NCI-H82 (cell line): Measurements from ENCODE around the gene EOMES.
A peak's percentile ranks its signal among the peaks of the same experiment; 100 is the strongest.

Experiments
- DNase-seq: peaks from one replicate; lab custom pipeline; 2025; lab: John Stamatoyannopoulos, UW

The EOMES gene

DNA sequence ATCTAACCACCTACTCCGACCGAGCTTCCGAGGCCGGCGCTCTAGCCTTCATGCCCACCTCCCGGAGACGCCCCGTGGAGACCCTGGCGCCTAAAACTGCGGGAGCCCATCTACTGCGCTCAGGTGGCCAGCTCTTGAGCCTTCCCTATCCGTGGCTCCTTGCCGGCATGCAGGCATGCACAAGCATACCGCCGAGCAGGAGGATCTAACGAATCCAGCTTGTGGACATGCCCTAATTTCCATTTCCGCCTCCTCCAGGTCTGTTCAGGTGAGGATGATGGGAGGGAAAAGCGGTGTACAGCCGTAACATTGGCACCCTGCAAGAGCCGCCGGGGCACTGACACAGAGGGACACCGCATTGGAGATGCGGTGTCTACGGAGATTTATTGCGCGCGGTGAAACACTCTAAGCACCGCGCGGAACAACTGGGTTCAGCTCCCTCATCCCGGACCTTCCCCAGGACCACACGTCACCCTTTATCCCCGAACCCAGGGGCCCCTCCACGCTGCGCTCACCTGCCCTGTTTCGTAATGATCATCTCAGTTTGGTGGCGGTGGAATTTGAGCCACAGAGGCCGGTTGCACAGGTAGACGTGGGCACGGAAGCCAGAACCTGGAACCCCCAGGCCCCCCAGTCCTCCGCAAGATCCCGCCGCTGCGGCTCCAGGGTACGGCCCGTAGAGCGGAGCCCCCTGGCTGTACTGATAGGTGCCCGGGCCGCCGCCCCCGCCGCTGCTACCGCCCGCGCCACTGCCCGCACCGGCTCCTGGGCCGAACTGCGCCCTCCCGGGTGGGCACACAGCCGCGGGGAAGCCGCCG, 1.0 kb downstream of the EOMES start:
- no peak for DNase-seq

DNA sequence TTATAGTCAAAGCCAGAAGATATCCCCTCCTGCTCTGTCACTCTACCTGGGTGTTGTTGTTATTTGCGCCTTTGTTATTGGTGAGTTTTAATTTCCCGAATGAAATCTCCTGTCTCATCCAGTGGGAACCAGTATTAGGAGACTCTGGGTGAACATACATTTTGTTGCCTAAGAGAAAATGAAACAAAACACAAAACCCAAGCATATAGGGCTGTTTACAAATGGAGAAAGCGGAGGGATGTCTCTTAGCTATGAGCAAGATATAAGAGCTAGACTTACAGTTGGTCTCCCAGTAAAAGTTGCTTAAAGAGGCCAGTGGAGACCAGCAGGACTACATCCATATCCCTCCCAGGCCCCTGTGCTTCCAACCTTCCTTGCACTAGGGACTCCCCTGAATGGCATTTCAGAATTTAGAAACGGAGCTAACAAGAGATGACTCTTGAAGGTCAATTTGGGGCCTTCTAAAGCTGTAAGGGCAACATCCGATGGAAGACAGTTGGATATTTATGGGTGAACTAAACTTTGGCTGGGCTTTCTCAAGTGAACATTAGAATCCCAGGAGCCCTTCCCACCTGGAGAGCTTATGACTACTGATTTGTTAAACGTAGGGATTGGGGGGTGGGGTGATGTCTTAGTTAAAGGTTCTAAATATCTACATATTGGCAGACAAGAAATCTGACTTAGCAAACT, 2.7 kb downstream of the EOMES start:
- DNase-seq = no peak

DNA sequence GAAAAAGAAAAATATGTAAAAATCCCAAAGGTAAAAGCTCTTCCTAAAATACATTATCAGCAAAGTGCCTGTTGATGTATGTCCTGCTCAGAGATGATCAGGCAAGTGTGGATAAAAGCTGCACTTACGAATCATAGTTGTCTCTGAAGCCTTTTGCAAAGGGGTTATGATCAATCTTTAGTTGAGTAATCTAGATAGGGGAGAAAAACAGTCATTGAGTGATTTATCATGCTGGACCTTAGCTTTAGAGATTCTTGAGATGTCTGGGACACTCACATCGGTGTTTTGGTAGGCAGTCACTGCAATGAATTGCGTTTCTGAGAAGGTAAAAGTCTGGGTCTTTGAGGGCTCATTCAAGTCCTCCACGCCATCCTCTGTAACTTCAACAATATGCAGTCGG, 3.7 kb downstream of the EOMES start:
- DNase-seq = no peak

DNA sequence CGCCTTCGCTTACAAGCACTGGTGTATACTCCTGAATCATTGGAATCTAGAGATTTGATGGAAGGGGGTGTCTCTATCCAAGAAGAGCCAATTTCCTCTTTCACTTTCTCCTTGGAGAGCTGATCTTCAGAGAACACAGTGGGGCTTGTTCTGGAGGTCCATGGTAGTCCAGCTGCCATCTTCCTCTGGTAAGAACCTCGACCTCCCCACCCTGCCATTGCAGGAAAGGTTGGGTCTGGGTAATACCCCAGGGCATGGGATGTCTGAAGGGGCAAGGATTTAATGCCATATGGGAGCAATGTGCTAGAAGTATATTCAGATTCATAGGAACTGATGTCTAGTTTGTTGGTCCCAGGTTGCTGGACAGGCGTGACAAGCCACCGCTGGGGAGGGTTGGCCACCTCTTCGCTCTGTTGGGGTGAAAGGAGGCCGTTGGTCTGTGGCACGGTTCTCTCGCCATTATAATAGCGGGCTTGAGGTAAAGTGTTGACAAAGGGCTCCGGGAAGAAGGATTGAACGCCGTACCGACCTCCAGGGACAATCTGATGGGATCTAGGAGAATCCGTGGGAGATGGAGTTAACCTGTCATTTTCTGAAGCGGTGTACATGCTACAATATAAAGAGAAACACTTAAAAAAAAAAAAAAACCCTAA, 4.8 kb downstream of the EOMES start:
- DNase-seq = no peak

DNA sequence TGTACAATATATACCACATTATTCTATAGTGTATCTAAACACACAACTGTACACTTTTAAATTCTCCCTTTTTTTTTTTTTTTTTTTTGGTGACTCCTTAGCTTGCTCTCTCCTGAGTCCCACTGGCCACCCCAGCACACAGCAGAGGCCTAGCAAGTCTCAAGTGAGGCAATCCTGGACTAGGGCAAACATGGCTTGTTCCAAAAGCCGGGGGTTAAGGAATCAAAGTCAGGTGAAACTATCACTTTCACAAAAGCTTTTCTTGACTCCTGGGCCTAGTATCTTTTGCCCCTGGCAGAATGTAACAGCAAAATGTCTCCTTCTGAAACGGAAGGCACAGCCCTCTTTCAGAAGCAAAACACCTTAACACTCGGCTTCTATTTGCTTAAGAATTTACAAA, 5.8 kb downstream of the EOMES start:
- no peak for DNase-seq

DNA sequence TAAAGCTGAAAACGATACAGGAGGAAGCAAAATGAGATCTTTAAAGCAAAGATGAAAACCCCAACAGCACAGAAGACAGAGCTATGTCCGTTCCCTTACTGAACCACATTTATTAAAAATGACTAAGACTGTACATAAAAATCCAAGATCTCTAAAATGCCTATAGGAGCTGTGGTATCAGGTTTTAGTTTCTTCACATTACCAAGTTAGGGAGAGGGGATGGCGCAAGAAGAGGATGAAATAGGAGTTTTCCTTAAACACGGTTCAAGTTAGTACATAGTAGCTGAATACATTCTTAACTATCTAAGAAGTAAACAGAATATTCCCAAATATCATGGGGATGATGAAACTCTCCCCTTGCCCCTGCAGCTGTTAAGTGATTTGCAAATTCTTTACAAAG, 6.3 kb downstream of the EOMES start:
- DNase-seq = no peak

DNA sequence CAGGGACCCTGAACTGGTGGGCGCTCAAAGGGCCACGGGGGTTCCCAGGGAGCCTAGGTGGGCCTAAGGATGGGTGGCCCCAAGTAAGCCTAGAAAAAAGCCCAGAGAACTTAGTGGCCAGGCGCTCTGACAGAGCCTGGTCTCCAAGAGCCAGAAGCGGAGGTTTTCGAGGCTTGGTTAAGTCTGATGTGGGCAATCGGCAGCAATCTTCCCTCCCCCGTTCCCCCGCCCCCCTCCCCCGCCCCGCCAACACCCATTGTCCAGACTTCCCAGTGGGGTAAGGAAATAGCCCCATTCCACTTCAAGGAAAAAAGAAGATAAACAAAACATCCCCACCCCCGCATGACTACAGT, 6.7 kb downstream of the EOMES start:
- DNase-seq = no peak

DNA sequence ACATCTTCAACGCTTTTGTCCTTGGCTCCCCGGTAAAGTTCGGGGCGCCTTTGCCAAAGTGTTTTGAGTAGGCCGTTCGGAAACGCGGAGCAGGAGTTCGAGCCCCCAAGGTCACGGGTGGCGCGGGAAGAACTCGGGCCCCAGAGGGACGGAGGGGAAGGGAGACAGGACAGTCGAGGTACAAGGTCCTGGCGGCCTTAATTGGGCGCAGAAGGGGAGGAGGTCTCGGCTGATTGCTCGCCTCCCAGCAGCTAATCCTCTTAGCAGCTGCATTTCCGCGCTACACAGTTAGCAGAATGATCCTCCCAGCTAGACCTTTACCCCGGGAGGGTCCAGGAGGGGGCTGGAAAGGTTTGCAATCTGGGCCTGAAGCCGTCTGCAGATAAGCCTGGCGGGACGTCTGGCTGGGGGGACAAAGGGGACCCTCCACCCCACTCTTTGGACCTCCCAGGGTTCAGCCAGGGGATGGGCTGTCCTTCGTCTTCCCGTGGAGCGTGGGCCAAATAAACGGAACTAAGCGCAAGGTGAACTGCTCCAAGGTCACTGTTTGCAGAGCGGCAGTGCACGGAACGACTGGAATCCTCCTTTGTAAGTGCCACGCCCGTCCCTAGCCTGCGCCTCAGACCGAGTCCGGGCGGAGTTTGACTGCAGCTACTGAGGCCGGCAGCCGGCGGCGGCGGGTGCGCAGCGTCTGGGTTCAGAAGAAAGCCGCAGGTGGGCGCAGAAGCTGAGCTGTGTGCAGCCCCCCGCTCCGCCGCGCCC, 7.2 kb downstream of the EOMES start:
- peak; percentile 82 for DNase-seq

DNA sequence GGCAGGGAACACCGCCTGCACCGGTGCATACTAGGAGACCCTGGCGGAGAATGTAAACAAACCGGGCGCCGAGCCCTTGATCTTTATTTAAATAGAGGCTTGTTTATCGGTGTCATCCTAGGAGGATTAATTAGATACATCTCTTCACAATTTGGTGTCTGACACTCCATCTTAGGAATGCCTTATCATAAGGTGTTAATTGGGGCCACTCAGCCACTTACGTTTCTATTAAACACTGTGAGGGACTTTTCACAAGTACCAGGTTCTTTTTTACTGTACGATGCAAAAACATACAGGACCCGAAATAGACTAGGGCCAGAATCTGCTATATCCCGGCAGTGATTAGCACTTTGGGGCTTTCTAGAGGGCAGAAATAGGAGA, 8.0 kb downstream of the EOMES start:
- DNase-seq = peak; percentile 9

DNA sequence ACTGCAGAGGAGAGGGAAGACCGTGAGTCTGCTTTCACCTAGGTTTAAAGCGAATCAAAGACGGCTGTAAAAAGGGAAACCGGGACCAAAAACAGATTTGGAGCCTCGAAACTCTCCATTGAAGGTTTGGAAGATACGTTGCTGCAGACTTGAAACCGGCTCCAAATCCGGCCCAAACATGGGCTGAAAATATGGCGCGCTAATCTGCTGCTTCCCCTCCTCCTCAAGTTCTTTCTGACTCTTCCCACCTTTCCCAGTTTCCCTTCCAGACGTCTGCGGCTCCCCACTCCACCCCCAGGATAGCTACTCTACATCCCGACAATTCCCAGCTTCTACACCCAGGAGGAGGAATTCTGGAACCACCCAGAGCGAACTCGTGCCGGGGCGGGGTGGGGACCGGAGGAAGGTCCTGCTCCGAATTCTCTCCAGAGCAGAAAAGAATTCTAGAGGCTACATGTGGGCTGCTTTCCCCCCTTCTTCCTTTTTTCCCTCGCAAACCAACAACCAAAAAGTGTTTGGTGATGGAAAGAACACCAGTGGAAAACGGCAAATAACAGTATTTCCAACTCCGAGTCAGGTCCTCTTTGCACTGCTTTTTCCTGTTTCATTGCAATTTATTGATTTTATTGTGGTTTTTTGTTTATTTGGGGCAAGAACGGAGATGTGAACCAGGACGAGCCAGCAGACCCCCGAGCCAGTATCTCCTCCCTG, 8.5 kb downstream of the EOMES start:
- DNase-seq = no peak

DNA sequence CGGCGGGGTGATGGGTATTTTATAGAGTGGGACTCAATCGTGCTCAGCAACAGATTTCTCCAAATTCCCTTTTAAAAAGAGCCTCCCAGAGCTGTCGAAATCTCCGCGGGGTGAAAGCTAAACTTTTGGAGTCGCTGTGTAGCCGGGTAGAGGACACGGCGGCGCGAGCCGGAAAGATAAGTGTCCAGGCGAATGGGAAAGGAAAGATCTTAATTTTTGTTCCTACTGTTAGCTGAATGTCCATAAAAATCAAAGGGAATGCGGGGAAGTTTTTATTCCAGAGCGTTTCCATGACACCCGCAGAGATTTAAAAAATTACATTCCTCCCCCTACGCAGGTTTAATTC, 9.1 kb downstream of the EOMES start:
- DNase-seq = no peak

DNA sequence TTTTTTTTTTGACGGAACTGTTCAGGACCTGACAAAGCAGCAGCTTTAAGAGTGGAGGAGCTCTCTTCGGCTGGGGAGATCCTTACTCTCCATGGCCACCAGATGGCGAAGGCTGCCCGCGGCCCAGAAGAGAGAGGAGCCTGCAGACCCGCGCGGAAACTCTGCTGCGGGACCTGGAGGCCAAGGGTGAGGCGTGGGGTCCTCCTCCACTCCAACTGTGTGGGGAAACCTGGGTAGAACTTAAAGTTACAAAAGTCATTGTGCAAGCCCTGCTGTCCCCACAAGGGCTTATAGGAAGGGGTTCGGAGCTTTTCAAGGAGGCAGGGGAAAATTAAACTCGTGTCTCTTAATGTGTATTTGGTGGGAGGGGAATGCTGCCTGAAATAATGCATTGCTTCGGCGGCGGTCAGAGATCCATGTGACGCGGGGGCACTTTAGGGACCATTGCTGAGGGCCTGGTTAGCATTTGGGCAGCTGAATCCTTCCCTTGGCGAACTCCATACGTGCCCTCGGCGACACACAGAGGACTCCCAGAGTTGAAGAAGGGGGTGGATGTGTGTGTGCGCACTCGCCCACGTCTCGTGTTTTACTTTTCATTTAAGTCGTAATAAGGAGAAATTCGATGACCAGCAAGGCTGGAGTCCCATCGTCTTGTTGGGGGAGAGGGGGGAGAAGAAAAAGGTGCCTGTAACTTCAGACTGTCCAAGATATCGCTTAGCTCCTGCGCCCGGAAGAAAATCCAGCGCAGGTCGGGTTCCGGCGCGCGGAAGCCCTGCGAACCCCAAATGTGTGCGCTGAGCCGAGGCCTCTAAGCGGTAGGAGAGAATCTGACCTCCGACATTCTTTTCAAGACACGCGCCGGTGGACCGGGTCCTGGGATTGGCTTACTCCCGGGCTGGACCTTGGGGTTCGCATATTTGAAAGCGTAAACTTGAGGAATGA, 9.7 kb downstream of the EOMES start:
- DNase-seq = peak; percentile 82

DNA sequence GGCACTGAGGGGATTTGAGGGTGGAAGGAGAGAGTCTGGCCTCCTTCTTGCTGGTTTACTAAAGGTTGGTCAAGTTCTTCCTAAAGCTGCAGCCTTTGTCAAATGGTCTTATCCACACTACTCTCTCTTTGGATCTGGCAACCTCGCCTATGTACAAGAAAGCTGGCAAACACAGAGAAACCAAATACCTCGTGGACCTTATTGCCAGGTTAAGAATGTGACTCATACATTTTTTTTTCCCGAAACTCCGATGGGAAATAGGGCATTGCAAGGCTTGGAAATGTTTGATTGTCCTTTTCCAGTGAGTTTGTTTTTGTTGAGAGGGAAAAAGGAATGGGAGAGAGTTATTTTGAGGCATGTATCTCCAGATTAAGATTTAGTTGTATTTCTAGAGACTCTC, 13.9 kb downstream of the EOMES start:
- no peak for DNase-seq

DNA sequence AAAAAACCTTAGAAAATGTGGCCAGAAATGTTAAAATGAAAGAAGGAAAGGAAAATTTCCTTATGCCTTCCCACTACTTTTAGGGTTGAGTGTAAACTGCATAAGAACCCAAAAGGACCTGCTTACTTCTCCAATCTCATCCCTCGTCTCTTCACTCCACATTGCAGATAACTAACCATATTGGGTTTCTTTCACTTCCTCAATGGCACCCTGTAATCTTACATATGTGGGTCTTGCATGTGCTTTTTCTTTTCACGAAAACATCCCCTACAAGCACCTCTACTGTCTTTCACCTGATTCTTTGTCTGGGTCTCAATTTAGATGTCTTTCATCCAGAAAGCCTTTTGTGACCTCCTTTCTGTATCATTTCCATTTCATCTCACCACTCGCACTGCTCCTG, 23.1 kb downstream of the EOMES start:
- no peak for DNase-seq

DNA sequence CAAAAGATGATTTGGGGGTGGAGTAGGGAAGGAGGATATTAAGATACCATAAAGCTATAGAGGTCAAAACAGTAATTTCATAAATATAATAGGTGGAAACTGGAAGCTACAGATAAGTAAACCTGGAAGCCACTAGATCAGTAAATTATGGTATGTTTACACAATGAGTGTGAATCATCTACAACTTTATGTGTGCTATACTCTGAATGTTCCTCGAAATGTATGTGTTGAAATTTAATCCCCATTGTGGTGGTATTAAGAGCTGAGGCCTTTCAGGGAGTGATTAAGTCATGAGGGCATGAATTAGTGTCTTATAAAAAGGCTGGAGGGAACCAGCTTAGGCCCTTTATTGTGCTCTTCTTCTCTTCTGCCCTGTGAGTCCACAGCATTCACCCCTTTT, 25.2 kb downstream of the EOMES start:
- DNase-seq = peak; percentile 46

DNA sequence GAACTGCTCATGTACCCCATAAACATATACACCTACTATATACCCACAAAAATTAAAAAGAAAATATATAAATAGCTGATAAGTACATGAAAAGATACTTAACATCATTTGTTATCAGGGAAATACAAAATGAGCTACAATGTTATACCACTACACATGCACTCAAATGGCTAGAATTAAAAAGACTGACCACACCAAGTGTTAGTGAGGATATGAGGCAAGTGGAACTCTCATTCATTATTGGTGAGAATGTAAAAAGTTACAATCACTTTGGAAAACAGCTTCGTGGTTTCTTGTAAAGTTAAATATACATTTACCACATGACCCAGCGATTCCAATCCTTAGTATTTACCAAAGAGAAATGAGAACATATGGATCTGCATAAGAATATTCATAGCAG, 26.5 kb downstream of the EOMES start:
- DNase-seq = no peak

DNA sequence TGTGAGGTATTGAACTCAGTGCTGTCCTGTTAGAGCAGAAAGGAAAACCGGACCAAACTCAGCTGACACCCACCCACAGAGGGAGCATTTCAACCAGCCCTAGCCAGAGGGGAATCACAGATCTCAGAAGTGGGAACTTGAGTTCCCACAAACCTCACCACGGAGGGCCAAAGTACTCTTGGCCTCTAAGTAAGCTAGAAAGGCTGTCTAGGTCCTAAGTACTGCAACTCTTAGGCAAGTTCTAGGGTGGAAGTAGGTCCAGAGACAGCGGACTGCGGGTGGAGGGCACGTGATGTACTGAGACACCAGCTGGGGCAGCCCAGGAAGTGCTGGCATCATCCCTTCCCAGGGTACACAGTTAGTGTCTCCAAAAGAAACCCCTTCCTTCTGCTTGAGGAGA, 34.1 kb downstream of the EOMES start:
- DNase-seq = no peak

DNA sequence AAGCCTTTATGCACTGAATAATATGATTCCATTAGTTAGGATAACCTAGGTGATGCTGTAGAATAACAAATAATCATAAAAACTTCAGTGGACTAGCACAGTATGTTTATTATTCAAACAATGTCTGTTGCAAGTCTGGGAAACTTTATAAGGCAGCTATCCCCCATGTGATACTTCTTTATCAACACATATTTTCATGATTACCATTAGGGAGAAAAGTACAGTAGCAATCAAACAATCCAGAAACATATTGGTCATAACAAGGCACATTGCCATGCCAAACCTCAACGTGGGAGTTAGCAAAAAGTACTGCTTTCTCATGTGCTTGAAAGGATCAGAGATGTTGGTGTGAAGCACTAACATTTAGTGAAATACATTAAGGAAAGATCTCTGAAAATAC, 35.5 kb downstream of the EOMES start:
- DNase-seq = no peak

DNA sequence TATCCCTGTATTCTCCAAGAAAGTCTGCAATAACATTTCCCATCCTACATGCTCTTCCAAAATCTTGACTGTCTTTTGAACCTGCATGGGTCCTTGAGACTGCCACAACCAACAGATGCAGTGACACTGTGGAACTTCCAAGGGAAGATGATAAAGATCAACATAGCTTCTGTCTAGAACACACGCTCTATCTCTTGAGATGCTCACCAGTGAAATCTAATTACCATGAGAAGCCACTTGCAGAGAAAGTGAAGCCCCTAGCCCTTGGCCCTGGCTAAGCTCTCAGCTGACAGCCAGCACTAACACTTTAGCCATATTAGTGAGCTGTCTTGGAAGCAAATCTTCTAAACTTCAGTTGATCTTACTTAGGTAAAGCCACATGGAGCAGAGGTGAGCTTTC, 36.6 kb downstream of the EOMES start:
- DNase-seq = peak; percentile 55

DNA sequence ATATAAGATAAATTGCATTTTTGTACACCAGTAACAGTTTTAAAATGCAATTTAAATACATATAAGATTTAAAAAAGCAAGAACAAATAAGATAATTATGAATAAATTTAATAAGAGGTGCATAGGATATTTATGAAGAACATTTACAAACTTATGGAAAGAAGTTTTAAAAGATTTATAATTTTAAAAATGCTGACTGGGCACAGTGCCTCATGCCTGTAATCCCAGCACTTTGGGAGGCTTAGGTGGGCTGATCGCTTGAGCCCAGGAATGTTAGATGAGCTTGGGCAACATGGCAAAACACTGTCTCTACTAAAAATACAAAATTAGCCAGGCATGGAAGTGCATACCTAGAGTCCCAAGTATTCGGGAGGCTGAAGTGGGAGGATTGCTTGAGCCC, 37.8 kb downstream of the EOMES start:
- DNase-seq = no peak

DNA sequence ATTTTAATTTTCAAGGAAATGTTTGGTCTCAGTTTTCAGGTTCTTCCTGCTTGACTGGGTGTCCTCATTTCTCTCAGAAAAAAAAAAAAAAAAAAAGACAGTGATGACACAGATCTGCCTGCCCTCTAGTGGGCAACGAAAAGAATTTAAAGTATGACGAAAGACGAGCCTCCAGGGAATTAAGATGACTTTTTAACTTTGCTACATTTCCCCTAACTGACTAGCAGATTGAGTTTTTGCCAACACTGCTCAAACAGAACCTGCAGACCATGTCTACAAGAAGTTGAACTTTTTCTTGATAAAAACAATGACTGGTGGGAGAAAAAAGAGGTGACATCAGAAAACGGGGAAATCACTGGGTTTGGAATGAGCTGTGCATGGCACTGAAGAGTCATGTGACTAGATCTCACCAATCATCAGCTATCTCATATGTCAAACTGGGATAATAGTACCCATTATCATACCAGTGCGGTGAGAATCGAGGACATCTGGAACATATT, 40.8 kb downstream of the EOMES start:
- peak; percentile 57 for DNase-seq
